IMR-90 (cell line): ENCODE measurements around the gene TEX101. TPM values are rescaled to one million over a fixed set of nuclear protein-coding genes. Genes with fewer than 3 reads are reported as not detected.
A peak's percentile ranks its signal among the peaks of the same experiment; 100 is the strongest.

ENCODE experiments used
- ATAC-seq: fragments of 200-7000 bp; cut with Tn5 transposase; 2 replicates; pipeline ENCODE4 v1.9.1; 2020; ENCODE audit warnings: low read depth, mild to moderate bottlenecking, moderate library complexity
- BruUV-seq: library from RNA; stranded (reverse); fragments of 400-500 nt; replicated peaks from 2 replicates; lab custom pipeline; 2021; lab: Mats Ljungman, UMichigan
- CTCF ChIA-PET: fragments of 300-600 bp; formaldehyde crosslinking; extraction: SDS; loops from one replicate; lab custom pipeline; 2021; ENCODE audit warnings: antibody characterized with exemption; lab: Yijun Ruan, JAX
- POLR2A ChIA-PET: fragments of 300-600 bp; sonication (Branson Sonifier 250); formaldehyde crosslinking; loops from one replicate; lab custom pipeline; 2022; ENCODE audit warnings: antibody characterized with exemption; ENCODE audit not compliant: unreplicated experiment; lab: Charles Lee
- DNase-seq: peaks from one replicate; pipeline ENCODE4 v3.0.0; 2013
- H2AFZ ChIP-seq: replicated peaks from 2 replicates; pipeline ENCODE3; 2013; ENCODE audit warnings: low read length, mild to moderate bottlenecking; ENCODE audit not compliant: poor library complexity
- H2AK5ac ChIP-seq: 2 replicates; pipeline ENCODE4 v1.6.1; 2013; ENCODE audit warnings: low read depth, low read length, inconsistent platforms
- H2AK9ac ChIP-seq: replicated peaks from 2 replicates; pipeline ENCODE3; 2013; ENCODE audit warnings: mild to moderate bottlenecking, low read depth, low read length, moderate library complexity; ENCODE audit not compliant: poor library complexity
- H2BK120ac ChIP-seq: 2 replicates; pipeline ENCODE4 v1.6.1; 2013; ENCODE audit warnings: low read depth, low read length, inconsistent platforms
- H2BK15ac ChIP-seq: 3 replicates; pipeline ENCODE4 v1.6.1; 2013; ENCODE audit warnings: low read depth, low read length, inconsistent platforms
- H2BK20ac ChIP-seq: 2 replicates; pipeline ENCODE4 v1.6.1; 2013; ENCODE audit warnings: low read depth, mild to moderate bottlenecking, inconsistent platforms, low read length, moderate library complexity
- H2BK5ac ChIP-seq: 2 replicates; pipeline ENCODE4 v1.6.1; 2013; ENCODE audit warnings: mild to moderate bottlenecking, low read depth, low read length, inconsistent platforms; ENCODE audit not compliant: poor library complexity, severe bottlenecking
- H3K14ac ChIP-seq: replicated peaks from 2 replicates; pipeline ENCODE4 v1.6.1; 2013; ENCODE audit warnings: low read depth, low read length, inconsistent platforms
- H3K18ac ChIP-seq: 2 replicates; pipeline ENCODE4 v1.6.1; 2013; ENCODE audit warnings: low read depth, low read length, control low read depth
- H3K23ac ChIP-seq: 2 replicates; pipeline ENCODE4 v1.6.1; 2013; ENCODE audit warnings: low read depth, low read length, inconsistent platforms
- H3K27ac ChIP-seq: 2 replicates; pipeline ENCODE4 v1.5.1; 2013; ENCODE audit warnings: mild to moderate bottlenecking, control low read depth, low read length; ENCODE audit not compliant: insufficient read depth
- H3K27me3 ChIP-seq: 2 replicates; pipeline ENCODE4 v1.6.1; 2013; ENCODE audit warnings: low read length; ENCODE audit not compliant: control insufficient read depth, insufficient read depth
- H3K36me3 ChIP-seq: 2 replicates; pipeline ENCODE4 v1.6.1; 2013; ENCODE audit warnings: low read length, mixed read lengths; ENCODE audit not compliant: control insufficient read depth, insufficient read depth
- H3K4ac ChIP-seq: 2 replicates; pipeline ENCODE4 v1.6.1; 2013; ENCODE audit warnings: low read depth, low read length, inconsistent platforms
- H3K4me1 ChIP-seq: 2 replicates; pipeline ENCODE4 v1.6.1; 2013; ENCODE audit warnings: low read length, mixed read lengths; ENCODE audit not compliant: control insufficient read depth, insufficient read depth
- H3K4me2 ChIP-seq: 2 replicates; pipeline ENCODE4 v1.6.1; 2013; ENCODE audit warnings: low read depth, mild to moderate bottlenecking, control low read depth, low read length, moderate library complexity
- H3K4me3 ChIP-seq: 2 replicates; pipeline ENCODE4 v1.5.1; 2013; ENCODE audit warnings: low read depth, mild to moderate bottlenecking, control low read depth, low read length, moderate library complexity; ENCODE audit not compliant: insufficient read depth
- H3K56ac ChIP-seq: 2 replicates; pipeline ENCODE4 v1.6.1; 2013; ENCODE audit warnings: low read length, inconsistent platforms; ENCODE audit not compliant: insufficient read depth; ENCODE audit errors: extremely low read depth
- H3K79me1 ChIP-seq, 2 experiments: 2 replicates each; pipeline ENCODE4 v1.6.1; 2013; ENCODE audit warnings: low read length in 2 of 2, inconsistent platforms in 1 of 2, low read depth in 1 of 2
- H3K9ac ChIP-seq: 2 replicates; pipeline ENCODE4 v1.6.1; 2013; ENCODE audit warnings: low read depth, low read length, control low read depth
- H3K9me1 ChIP-seq: 2 replicates; pipeline ENCODE4 v1.6.1; 2013; ENCODE audit warnings: low read length, inconsistent platforms; ENCODE audit not compliant: insufficient read depth
- H3K9me3 ChIP-seq: 2 replicates; pipeline ENCODE4 v1.6.1; 2013; ENCODE audit warnings: low read length; ENCODE audit not compliant: control insufficient read depth, insufficient read depth
- H4K20me1 ChIP-seq: 2 replicates; pipeline ENCODE4 v1.6.1; 2013; ENCODE audit warnings: low read length, inconsistent platforms; ENCODE audit not compliant: insufficient read depth
- H4K5ac ChIP-seq: 2 replicates; pipeline ENCODE4 v1.6.1; 2013; ENCODE audit warnings: mild to moderate bottlenecking, low read depth, low read length, control low read depth
- H4K8ac ChIP-seq, 2 experiments: 2 replicates each; pipeline ENCODE4 v1.6.1; 2013; ENCODE audit warnings: low read depth in 2 of 2, low read length in 2 of 2, control low read depth in 1 of 2, inconsistent platforms in 1 of 2
- H4K91ac ChIP-seq: 2 replicates; pipeline ENCODE4 v1.6.1; 2013; ENCODE audit warnings: low read depth, low read length, inconsistent platforms; ENCODE audit not compliant: insufficient read depth
- BHLHE40 ChIP-seq: fragments of 150-350 bp; IDR thresholded peaks from 2 replicates; pipeline ENCODE4 v1.6.1; 2016; ENCODE audit warnings: mild to moderate bottlenecking, low read depth, low read length
- CEBPB ChIP-seq: IDR thresholded peaks from 2 replicates; pipeline ENCODE4 v1.6.1; 2012; ENCODE audit warnings: low read depth, low read length, improper control_type of control experiment
- CHD1 ChIP-seq: IDR thresholded peaks from 2 replicates; pipeline ENCODE4 v1.6.1; 2012; ENCODE audit warnings: low read depth, low read length, improper control_type of control experiment
- FOS ChIP-seq: fragments of 150-350 bp; IDR thresholded peaks from 2 replicates; pipeline ENCODE4 v1.6.1; 2016; ENCODE audit warnings: low read depth, low read length
- MXI1 ChIP-seq: IDR thresholded peaks from 2 replicates; pipeline ENCODE4 v1.6.1; 2012; ENCODE audit warnings: low read depth, mild to moderate bottlenecking, low read length, moderate library complexity, borderline replicate concordance
- WGBS, 2 experiments: methylation state at CpG; one replicate each; pipeline versions ENCODE4 v1.1.5 to v1.1.7; 2013; ENCODE audit warnings: missing lambda C conversion rate in 2 of 2; ENCODE audit not compliant: insufficient read length in 1 of 2; ENCODE audit errors: extremely low coverage in 2 of 2; 5-methylcytosine and 5-hydroxymethylcytosine counted together
- dilution Hi-C: fragments of 300-500 bp; cut with HindIII; formaldehyde crosslinking; loops from one replicate; pipeline ENCODE4 v1.14.3; 2018; ENCODE audit warnings: low sequenced_read_pairs; ENCODE audit not compliant: unreplicated experiment
- in situ Hi-C: fragments of 300-500 bp; cut with MboI; formaldehyde crosslinking; loops from 3 replicates; pipeline ENCODE4 v1.14.3; 2019; ENCODE audit warnings: low sequenced_read_pairs, inconsistent platforms, mixed read lengths
- intact Hi-C: fragments of 100-400 bp; cut with micrococcal nuclease; formaldehyde crosslinking; loops from 2 replicates; pipeline ENCODE4 v1.10.0; 2022
- polyA plus RNA-seq, 3 experiments: library from polyadenylated mRNA; depleted of rRNA; stranded (reverse); fragments of >200 nt; gene quantifications; 2 replicates each; pipeline ENCODE4 v1.2.3, GENCODE V29; 2012; ENCODE audit warnings: low replicate concordance in 1 of 3
- total RNA-seq: library from RNA; depleted of rRNA; stranded (reverse); fragments of >200 nt; gene quantifications from 2 replicates; pipeline ENCODE4 v1.2.3, GENCODE V29; 2012
- TF ChIP-seq, protein P1 (sequence below): fragments of 150-350 bp; IDR thresholded peaks from 2 replicates; pipeline ENCODE4 v1.6.1; 2017; ENCODE audit warnings: mild to moderate bottlenecking, antibody characterized with exemption, low read length, low read depth

The TEX101 gene
- total and polyA plus RNA-seq, 2 of the 4 experiments (the other 2 are of a cell fraction), result not detected

- in situ Hi-C loops, result no loop called here
- no peak for DNase-seq
Measured at GRCh38 chr19:43462785-43463380, 48.2 kb downstream of the TEX101 start.

More at GRCh38 chr19:43462785-43463380, 48.2 kb downstream of the TEX101 start:
- Histone ChIP-seq H3K23ac (peak overlapping the region; percentile 22; the same call in 1 of the 2 replicates), H3K56ac (no peak overlapping the region), H2AFZ (peak overlapping the region; percentile 92), H4K8ac (peak overlapping the region; percentile 44 to 72; a peak in 2 of 4 replicates), H4K20me1 (no peaks in the 10 kb centered on the region), H3K4me3 (peak overlapping the region; percentile 80), H3K79me1 (no peaks in the 10 kb centered on the region), H3K9me1 (peaks cover 8% of the 10 kb centered on the region; the same call in 1 of the 2 replicates), H3K9me3 (no peaks in the 10 kb centered on the region), H2BK5ac (no peak overlapping the region), H3K36me3 (no peaks in the 10 kb centered on the region), H2BK20ac (no peak overlapping the region), H3K14ac (peak overlapping the region; percentile 22; the same call in 1 of the 2 replicates), H3K4me1 (peaks cover 7% of the 10 kb centered on the region), H3K27me3 (0 out of 2 replicates have a peak, but pooled peaks cover 2% of the 10 kb centered on the region), H2BK120ac (peak overlapping the region; percentile 24; the same call in 1 of the 2 replicates), H4K91ac (no peak overlapping the region), H2AK9ac (peak overlapping the region; percentile 78), H3K9ac (peak overlapping the region; percentile 33; the same call in 1 of the 2 replicates), H4K5ac (peak overlapping the region; percentile 1; the same call in 1 of the 2 replicates), H3K18ac (no peak overlapping the region; the same call in 1 of the 2 replicates), H3K27ac (no peak overlapping the region), H2BK15ac (no peak overlapping the region), H2AK5ac (peak overlapping the region; percentile 69; the same call in 1 of the 2 replicates), H3K4ac (peak overlapping the region; percentile 22), H3K4me2 (peak overlapping the region; percentile 93)
- CTCF ChIA-PET, result interaction anchor here (1.2 kb wide), 1 partner anchor 16 kb away, joined by 3 read pairs; no protein-coding TSS in a partner anchor
- 5% methylated on average over 26 of the region's 33 CpGs; no CpG with 5 or more reads in 1 of the 2 experiments for WGBS, 2 experiments
- no peak for ATAC-seq
- POLR2A ChIA-PET, result no interaction called here
- TF ChIP-seq CHD1 (no peak), BHLHE40 (no peak), CEBPB (no peak), FOS (no peak), MXI1 (no peak)
- TF ChIP-seq, protein P1, sequence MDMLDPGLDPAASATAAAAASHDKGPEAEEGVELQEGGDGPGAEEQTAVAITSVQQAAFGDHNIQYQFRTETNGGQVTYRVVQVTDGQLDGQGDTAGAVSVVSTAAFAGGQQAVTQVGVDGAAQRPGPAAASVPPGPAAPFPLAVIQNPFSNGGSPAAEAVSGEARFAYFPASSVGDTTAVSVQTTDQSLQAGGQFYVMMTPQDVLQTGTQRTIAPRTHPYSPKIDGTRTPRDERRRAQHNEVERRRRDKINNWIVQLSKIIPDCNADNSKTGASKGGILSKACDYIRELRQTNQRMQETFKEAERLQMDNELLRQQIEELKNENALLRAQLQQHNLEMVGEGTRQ, result no peak
- BruUV-seq, result no TSS peak
- dilution Hi-C loops, result no loop called here
- intact Hi-C loops, result no loop called here
